Measurements from ENCODE around the gene DAB1. TPM values are rescaled to one million over a fixed set of nuclear protein-coding genes. Genes with fewer than 3 reads are reported as not detected.

DAB1 gene
- total and polyA plus RNA-seq, 10 of the 15 experiments (the other 5 are each of a cell fraction or from before 2014, with no cell fraction given) = 0.02 to 0.10 (median 0.03) TPM; not detected in 5

- ChIA-PET POLR2A (no interaction called here), CTCF (no interaction called here), SMC1A (ENCODE audit: uncharacterized antibody, unreplicated experiment) (no interaction called here), RAD21 (ENCODE audit: unreplicated experiment) (no interaction called here)
- Histone ChIP-seq H3K4me3 (no peak overlapping the region), H3K4me1 (ENCODE audit: control insufficient read depth, insufficient read depth, low read length) (no peaks in the 10 kb centered on the region), H3K79me2 (ENCODE audit: control insufficient read depth, insufficient read depth, low read length) (no peaks in the 10 kb centered on the region), H2AFZ (ENCODE audit: control insufficient read depth, low read depth, low read length) (no peak overlapping the region), H3K27me3 (replicated peaks in 1 of 2; ENCODE audit: control insufficient read depth in 2 of 2, insufficient read depth in 2 of 2, low read length in 1 of 2) (no peaks in the 10 kb centered on the region), H4K20me1 (ENCODE audit: control insufficient read depth, insufficient read depth) (no peaks in the 10 kb centered on the region), H3K9me3 (replicated peaks; ENCODE audit: control insufficient read depth, insufficient read depth, low read length) (no peaks in the 10 kb centered on the region), H3K9ac (ENCODE audit: control insufficient read depth, insufficient read depth, low read length) (no peak overlapping the region), H3K27ac (ENCODE audit: control insufficient read depth, insufficient read depth) (no peak overlapping the region), H3K4me2 (ENCODE audit: control insufficient read depth, insufficient read depth) (no peak overlapping the region), H3K36me3 (ENCODE audit: control insufficient read depth in 2 of 2, insufficient read depth in 2 of 2, low read length in 1 of 2) (no peaks in the 10 kb centered on the region)
- ATAC-seq = no peak
- DNase-seq (ENCODE audit: low read depth, low spot score) = no peak
- no TSS peak for BruUV-seq (replicated peaks)
- FAIRE-seq = no peak
- intact Hi-C loops (cut with micrococcal nuclease; ENCODE audit: unreplicated experiment) = no loop called here
- in situ Hi-C loops (cut with MboI) = no loop called here
- TF ChIP-seq JUNB (IDR thresholded peaks at IDR 0.05) (no peak), FOXM1 (IDR thresholded peaks at IDR 0.05; ENCODE audit: low read depth, low read length) (no peak), RCOR1 (conservative IDR thresholded peaks at IDR 0.05; ENCODE audit: low read depth, low read length) (no peak), IKZF1 (conservative IDR thresholded peaks at IDR 0.05) (no peak), BCL3 (IDR thresholded peaks at IDR 0.05; ENCODE audit: borderline replicate concordance, insufficient read depth, low read depth, low read length, poor library complexity, severe bottlenecking) (no peak), BCLAF1 (IDR thresholded peaks at IDR 0.05) (no peak)
- TF ChIP-seq, protein P1, sequence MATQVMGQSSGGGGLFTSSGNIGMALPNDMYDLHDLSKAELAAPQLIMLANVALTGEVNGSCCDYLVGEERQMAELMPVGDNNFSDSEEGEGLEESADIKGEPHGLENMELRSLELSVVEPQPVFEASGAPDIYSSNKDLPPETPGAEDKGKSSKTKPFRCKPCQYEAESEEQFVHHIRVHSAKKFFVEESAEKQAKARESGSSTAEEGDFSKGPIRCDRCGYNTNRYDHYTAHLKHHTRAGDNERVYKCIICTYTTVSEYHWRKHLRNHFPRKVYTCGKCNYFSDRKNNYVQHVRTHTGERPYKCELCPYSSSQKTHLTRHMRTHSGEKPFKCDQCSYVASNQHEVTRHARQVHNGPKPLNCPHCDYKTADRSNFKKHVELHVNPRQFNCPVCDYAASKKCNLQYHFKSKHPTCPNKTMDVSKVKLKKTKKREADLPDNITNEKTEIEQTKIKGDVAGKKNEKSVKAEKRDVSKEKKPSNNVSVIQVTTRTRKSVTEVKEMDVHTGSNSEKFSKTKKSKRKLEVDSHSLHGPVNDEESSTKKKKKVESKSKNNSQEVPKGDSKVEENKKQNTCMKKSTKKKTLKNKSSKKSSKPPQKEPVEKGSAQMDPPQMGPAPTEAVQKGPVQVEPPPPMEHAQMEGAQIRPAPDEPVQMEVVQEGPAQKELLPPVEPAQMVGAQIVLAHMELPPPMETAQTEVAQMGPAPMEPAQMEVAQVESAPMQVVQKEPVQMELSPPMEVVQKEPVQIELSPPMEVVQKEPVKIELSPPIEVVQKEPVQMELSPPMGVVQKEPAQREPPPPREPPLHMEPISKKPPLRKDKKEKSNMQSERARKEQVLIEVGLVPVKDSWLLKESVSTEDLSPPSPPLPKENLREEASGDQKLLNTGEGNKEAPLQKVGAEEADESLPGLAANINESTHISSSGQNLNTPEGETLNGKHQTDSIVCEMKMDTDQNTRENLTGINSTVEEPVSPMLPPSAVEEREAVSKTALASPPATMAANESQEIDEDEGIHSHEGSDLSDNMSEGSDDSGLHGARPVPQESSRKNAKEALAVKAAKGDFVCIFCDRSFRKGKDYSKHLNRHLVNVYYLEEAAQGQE (IDR thresholded peaks at IDR 0.05; ENCODE audit: low read depth, low read length) = no peak
- 40% methylated on average over 4 of the region's 4 CpGs for WGBS (ENCODE audit: insufficient coverage, insufficient replicate concordance, low lambda C conversion rate, missing lambda C conversion rate)
These were observed 261.1 kb downstream of the DAB1 start for GRCh38 chr1:57162607-57163261.
